Prostate gland (tissue), 2 donors: ENCODE results near the gene PSMA4. TPM values are rescaled to one million over a fixed set of nuclear protein-coding genes. Genes with fewer than 3 reads are reported as not detected.
"Not testable (repeated sequence)": the region's sequence is repeated elsewhere in the genome, so short reads cannot be mapped to it uniquely, and the experiment has no call there.

ENCODE experiments used
- DNase-seq: peaks from one replicate; pipeline ENCODE4 v3.0.0-alpha.2; 2019; ENCODE audit warnings: low spot score
- H3K27ac ChIP-seq, 2 donors: fragments of 200-600 bp; sonication (generic); 2 replicates each; pipeline ENCODE4 v1.5.1; 2017 to 2019
- H3K27me3 ChIP-seq: fragments of 200-600 bp; sonication (generic); replicated peaks from 2 replicates; pipeline ENCODE4 v1.5.1; 2019; ENCODE audit not compliant: insufficient read depth
- H3K36me3 ChIP-seq, 2 donors: fragments of 200-600 bp; sonication (generic); 1 replicate in 1 of 2; 2 replicates in 1 of 2; pipeline versions ENCODE4 v1.5.1 to v1.8.1; 2017 to 2019
- H3K4me1 ChIP-seq: fragments of 200-600 bp; sonication (generic); replicated peaks from 2 replicates; pipeline ENCODE4 v1.5.1; 2019
- H3K4me3 ChIP-seq, 2 donors: fragments of 200-600 bp; sonication (generic); 2 replicates each; pipeline ENCODE4 v1.5.1; 2017 to 2019
- H3K9me3 ChIP-seq: fragments of 200-600 bp; sonication (generic); 2 replicates; pipeline ENCODE4 v1.5.1; 2017
- CTCF ChIP-seq, 4 experiments: fragments of 200-600 bp in 2 of 4; fragments of 450-650 bp in 2 of 4; sonication (generic) in 2 of 4; IDR thresholded peaks; 1 replicate in 3 of 4; 2 replicates in 1 of 4; pipeline ENCODE4 v1.5.1; 2016 to 2019; ENCODE audit warnings: antibody characterized with exemption in 4 of 4, mild to moderate bottlenecking in 2 of 4, moderate library complexity in 2 of 4
- POLR2A ChIP-seq: fragments of 450-650 bp; IDR thresholded peaks from one replicate; pipeline ENCODE4 v1.6.1; 2016; ENCODE audit warnings: antibody characterized with exemption, mild to moderate bottlenecking
- POLR2AphosphoS5 ChIP-seq: sonication (generic); formaldehyde crosslinking; IDR thresholded peaks from one replicate; pipeline ENCODE4 v1.6.1; 2017; ENCODE audit warnings: antibody characterized with exemption
- WGBS: methylation state at CpG from one replicate; pipeline ENCODE4 v1.1.5; 2018; 5-methylcytosine and 5-hydroxymethylcytosine counted together
- intact Hi-C: fragments of 100-400 bp; cut with DNase I; formaldehyde crosslinking; loops from one replicate; pipeline ENCODE4 v1.14.2; 2022
- total RNA-seq, 2 donors: library from RNA; depleted of rRNA; stranded (reverse); fragments of >200 nt; gene quantifications; one replicate each; pipeline ENCODE4 v1.1.0, GENCODE V29; 2016

Gene PSMA4
- total RNA-seq, 2 donors from 2014 or later = 62.8 to 174 TPM

DNA sequence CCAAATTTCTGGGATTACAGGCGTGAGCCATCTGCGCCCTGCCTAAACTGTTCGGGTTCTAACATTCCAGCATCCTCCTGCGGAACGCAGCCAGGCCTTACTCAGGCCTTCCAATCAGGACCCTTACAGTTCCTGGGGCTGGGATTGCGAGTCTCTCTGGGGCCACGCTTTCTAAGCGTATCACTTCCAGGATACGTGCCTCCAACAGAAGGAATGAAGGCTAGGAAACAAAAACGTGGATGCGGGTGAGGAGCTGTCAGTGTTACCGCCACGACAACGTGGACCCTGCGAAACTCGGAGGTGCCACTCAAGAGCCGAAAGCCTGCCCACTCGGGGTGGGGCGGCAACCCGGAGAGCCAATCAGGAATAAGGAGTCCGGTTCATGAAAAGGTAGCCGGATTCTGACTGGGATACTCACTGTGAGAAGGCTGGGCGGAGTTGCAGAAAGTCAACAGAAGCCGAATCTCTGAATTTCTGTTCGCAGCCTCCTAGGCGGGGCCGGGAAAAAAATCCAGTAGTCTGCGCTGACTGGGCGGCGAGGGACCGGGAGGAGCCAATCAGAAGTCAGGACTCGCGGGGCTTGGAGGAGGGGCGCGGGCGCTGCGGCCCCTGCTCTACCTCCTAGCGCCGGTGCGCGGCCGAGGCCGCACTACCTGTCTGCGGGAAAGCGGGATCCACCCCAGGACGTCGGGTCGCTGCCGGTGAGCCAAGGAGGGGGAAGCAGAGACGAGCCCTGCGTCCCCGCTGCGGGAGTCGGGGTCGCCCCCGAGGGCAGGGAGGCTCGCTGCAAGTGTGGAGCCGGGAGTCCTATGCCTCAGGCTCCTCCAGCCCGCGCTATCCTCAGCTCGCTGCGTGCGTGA, 33.0 kb upstream of the PSMA4 start, which contains the start of gene HYKK:
Gene HYKK (plus strand): TSS at position 607 of the 860 bp plus-strand sequence. CDS start 5,512 bp downstream, outside the sequence.
- whole genome bisulfite sequencing = under 1% methylated on average over 63 of the region's 63 CpGs
- DNase-seq = peak; percentile 96
- Histone ChIP-seq H3K36me3 (no peaks in the 10 kb centered on the region), H3K4me1 (no peaks in the 10 kb centered on the region), H3K27me3 (no peaks in the 10 kb centered on the region), H3K9me3 (no peaks in the 10 kb centered on the region), H3K4me3 (peak within 1 kb of the TSS; percentile 58 to 84), H3K27ac (peak within 1 kb of the TSS; percentile 73 to 77)
- TF ChIP-seq POLR2AphosphoS5 = peak; percentile 91
- peak; percentile 50 for TF ChIP-seq POLR2A
- peak in 2 of 4 experiments; percentile 47 to 48 for TF ChIP-seq CTCF (IDR thresholded peaks at IDR 0.05)
- intact Hi-C loops = loop anchor here (5.0 kb wide), 1 partner anchor 35 kb away; the partner anchor contains the start of gene PSMA4

DNA sequence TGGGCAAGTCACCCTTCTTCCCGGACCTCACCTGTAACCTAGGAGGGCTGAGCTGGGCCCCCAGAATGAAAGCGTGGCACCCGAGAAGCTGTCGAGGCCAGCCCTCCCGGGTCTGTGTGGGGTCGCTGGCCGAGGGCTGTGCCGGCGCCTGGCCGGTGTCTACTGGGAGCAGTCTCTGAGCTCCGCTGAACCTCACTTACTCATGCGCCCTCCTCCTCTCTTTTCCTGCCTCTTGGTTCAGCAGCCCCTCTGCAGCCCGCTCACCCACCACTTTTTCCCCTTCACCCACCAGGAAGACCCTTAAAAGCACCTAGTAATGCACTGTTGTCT, 32.4 kb upstream of the PSMA4 start:
- intact Hi-C loops = loop anchor here (5.0 kb wide), 1 partner anchor 35 kb away; the partner anchor contains the start of gene PSMA4
- no peaks in the 10 kb centered on the region for H3K27me3 ChIP-seq
- H3K27ac ChIP-seq = peak overlapping the region; percentile 73
- H3K4me3 ChIP-seq = peak overlapping the region; percentile 58 to 84
- H3K4me1 ChIP-seq = no peaks in the 10 kb centered on the region
- TF ChIP-seq CTCF (IDR thresholded peaks at IDR 0.05) = no peak
- TF ChIP-seq POLR2AphosphoS5 = no peak
- no peak for TF ChIP-seq POLR2A
- H3K36me3 ChIP-seq = no peaks in the 10 kb centered on the region
- DNase-seq = no peak
- no peaks in the 10 kb centered on the region for H3K9me3 ChIP-seq
- under 1% methylated on average over 13 of the region's 13 CpGs for WGBS

DNA sequence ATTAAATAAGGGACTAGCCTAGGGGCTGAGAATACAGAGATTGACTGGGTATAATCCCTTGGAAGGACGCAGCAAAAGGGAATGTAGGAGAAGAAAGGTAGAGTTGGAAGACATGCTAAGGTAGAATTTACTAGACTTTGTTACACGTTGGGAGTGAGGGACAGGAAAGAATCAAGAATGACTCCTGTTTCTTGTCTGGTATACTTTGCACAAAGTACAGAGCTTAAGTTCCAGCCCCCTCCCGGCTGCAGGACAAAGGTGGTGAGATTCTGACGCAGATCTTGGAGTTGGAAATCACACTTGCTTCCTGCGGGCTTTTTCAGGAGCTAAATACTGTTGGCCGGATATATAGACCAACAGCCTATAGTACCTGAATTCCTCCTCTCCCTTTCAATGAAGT, 32.0 kb upstream of the PSMA4 start:
- H3K4me1 ChIP-seq = no peaks in the 10 kb centered on the region

GRCh38 chr15:78509726-78510312, 30.4 kb upstream of the PSMA4 start:
- Histone ChIP-seq H3K27me3 (no peaks in the 10 kb centered on the region), H3K36me3 (no peaks in the 10 kb centered on the region), H3K4me1 (no peaks in the 10 kb centered on the region), H3K27ac (no peak overlapping the region), H3K4me3 (no peak overlapping the region), H3K9me3 (no peaks in the 10 kb centered on the region)
- intact Hi-C loops = loop anchor here (5.0 kb wide), 1 partner anchor 32 kb away; the partner anchor contains the start of gene PSMA4
- WGBS = 73% methylated on average over 6 of the region's 6 CpGs
- DNase-seq = no peak
- TF ChIP-seq POLR2A (no peak), CTCF (IDR thresholded peaks at IDR 0.05) (no peak), POLR2AphosphoS5 (no peak)

More for the DNA sequence above, 32.0 kb upstream of the PSMA4 start:
- intact Hi-C loops = loop anchor here (5.0 kb wide), 1 partner anchor 34 kb away; the partner anchor contains the start of gene PSMA4
- TF ChIP-seq CTCF (IDR thresholded peaks at IDR 0.05) (no peak), POLR2A (no peak), POLR2AphosphoS5 (no peak)
- Histone ChIP-seq H3K27me3 (no peaks in the 10 kb centered on the region), H3K36me3 (no peaks in the 10 kb centered on the region), H3K9me3 (no peaks in the 10 kb centered on the region), H3K27ac (no peak overlapping the region), H3K4me3 (peak overlapping the region; percentile 58 to 84)
- DNase-seq = no peak
- WGBS = 41% methylated on average over 6 of the region's 6 CpGs

DNA sequence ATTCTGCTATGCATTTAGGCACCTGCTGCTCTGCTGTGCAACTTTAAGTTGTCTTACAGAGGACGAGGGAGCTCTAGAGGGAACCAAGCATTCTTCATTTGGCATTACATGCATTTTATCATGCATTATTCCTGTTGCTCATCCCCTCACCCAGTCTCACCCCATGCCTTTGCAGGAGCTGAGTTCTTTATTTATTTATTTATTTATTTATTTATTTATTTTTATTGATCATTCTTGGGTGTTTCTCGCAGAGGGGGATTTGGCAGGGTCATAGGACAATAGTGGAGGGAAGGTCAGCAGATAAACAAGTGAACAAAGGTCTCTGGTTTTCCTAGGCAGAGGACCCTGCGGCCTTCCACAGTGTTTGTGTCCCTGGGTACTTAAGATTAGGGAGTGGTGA, 20.2 kb upstream of the PSMA4 start:
- H3K9me3 ChIP-seq, H3K27ac ChIP-seq, DNase-seq, H3K27me3 ChIP-seq, H3K4me3 ChIP-seq, H3K4me1 ChIP-seq, intact Hi-C loops, H3K36me3 ChIP-seq: not testable (repeated sequence)
- WGBS = 94% methylated on average over 3 of the region's 3 CpGs
